Endodermal cell (in vitro differentiated cells): ENCODE results near the gene PLK4. TPM values are rescaled to one million over a fixed set of nuclear protein-coding genes. Genes with fewer than 3 reads are reported as not detected.

Source experiments
- DNase-seq: peaks from one replicate; pipeline ENCODE4 v3.0.0-alpha.2; 2017
- H3K27ac ChIP-seq: 2 replicates; pipeline ENCODE4 v1.5.1; 2013; ENCODE audit warnings: mild to moderate bottlenecking, low read depth, low read length, moderate library complexity
- H3K27me3 ChIP-seq: 2 replicates; pipeline ENCODE4 v1.6.1; 2013; ENCODE audit warnings: mild to moderate bottlenecking, low read length, moderate library complexity; ENCODE audit not compliant: insufficient read depth, control insufficient read depth, poor library complexity, severe bottlenecking
- H3K36me3 ChIP-seq: 2 replicates; pipeline ENCODE4 v1.7.0; 2013; ENCODE audit warnings: mild to moderate bottlenecking, low read length, moderate library complexity; ENCODE audit not compliant: control insufficient read depth, insufficient read depth
- H3K4me1 ChIP-seq: one replicate; pipeline ENCODE4 v1.7.0; 2013; ENCODE audit warnings: low read length; ENCODE audit not compliant: control insufficient read depth, insufficient read depth
- H3K4me3 ChIP-seq: 2 replicates; pipeline ENCODE4 v1.5.1; 2013; ENCODE audit warnings: mild to moderate bottlenecking, low read length, moderate library complexity
- H3K9ac ChIP-seq: 2 replicates; pipeline ENCODE4 v1.6.1; 2013; ENCODE audit warnings: mild to moderate bottlenecking, low read length, moderate library complexity; ENCODE audit not compliant: poor library complexity, severe bottlenecking; ENCODE audit errors: extremely low read depth
- H3K9me3 ChIP-seq: 2 replicates; pipeline ENCODE4 v1.6.1; 2013; ENCODE audit warnings: mild to moderate bottlenecking, low read length, moderate library complexity; ENCODE audit not compliant: control insufficient read depth
- H3K27ac Mint-ChIP-seq: 2 replicates; pipeline ENCODE4 v1.8.0; 2020; ENCODE audit warnings: mixed read lengths
- H3K27me3 Mint-ChIP-seq: 2 replicates; pipeline ENCODE4 v1.8.0; 2021; ENCODE audit warnings: mild to moderate bottlenecking, mixed read lengths; ENCODE audit not compliant: insufficient read depth
- H3K36me3 Mint-ChIP-seq: 2 replicates; pipeline ENCODE4 v1.8.0; 2020; ENCODE audit warnings: low read depth, mixed read lengths
- H3K4me1 Mint-ChIP-seq: 2 replicates; pipeline ENCODE4 v1.8.0; 2020; ENCODE audit warnings: mixed read lengths
- H3K4me3 Mint-ChIP-seq: 2 replicates; pipeline ENCODE4 v1.8.0; 2020; ENCODE audit warnings: mild to moderate bottlenecking, moderate library complexity, mixed read lengths
- H3K9me3 Mint-ChIP-seq: 2 replicates; pipeline ENCODE4 v1.8.0; 2020; ENCODE audit warnings: mild to moderate bottlenecking, mixed read lengths
- CTCF ChIP-seq: fragments of 200-600 bp; sonication (generic); conservative IDR thresholded peaks from 2 replicates; pipeline ENCODE4 v1.5.0; 2021; ENCODE audit warnings: antibody characterized with exemption, mild to moderate bottlenecking
- WGBS, 2 experiments: methylation state at CpG; one replicate each; pipeline versions ENCODE4 v1.1.5 to v1.1.7; 2013; ENCODE audit warnings: missing lambda C conversion rate in 2 of 2, mixed read lengths in 1 of 2; ENCODE audit not compliant: insufficient coverage in 1 of 2, insufficient read length in 1 of 2; 5-methylcytosine and 5-hydroxymethylcytosine counted together
- total RNA-seq, 2 donors: library from RNA; stranded (reverse); fragmentation: NEBNext Ultra II Directional in 1 of 2; extraction: Animal tissue kit (Norgen Biotek cat#: 25700) in 1 of 2; gene quantifications; 2 replicates in 1 of 2; 3 replicates in 1 of 2; pipeline ENCODE4 v1.2.1, GENCODE V29; 2021

The PLK4 gene
- total RNA-seq, 2 donors from 2014 or later, result 28.7 to 31.3 TPM

- Mint-ChIP-seq H3K4me3 (no peak overlapping the region), H3K4me1 (no peaks in the 10 kb centered on the region), H3K27me3 (no peaks in the 10 kb centered on the region), H3K27ac (no peak overlapping the region), H3K9me3 (no peaks in the 10 kb centered on the region), H3K36me3 (peaks cover 6% of the 10 kb centered on the region)
- Histone ChIP-seq H3K27me3 (no peaks in the 10 kb centered on the region), H3K9me3 (no peaks in the 10 kb centered on the region), H3K4me1 (no peaks in the 10 kb centered on the region), H3K27ac (no peak overlapping the region), H3K4me3 (no peak overlapping the region), H3K9ac (no peak overlapping the region), H3K36me3 (no peaks in the 10 kb centered on the region)
- TF ChIP-seq CTCF, result no peak
- no peak for DNase-seq
Observed at GRCh38 chr4:127870281-127870680, 10.4 kb upstream of the PLK4 start.

- H3K36me3 ChIP-seq, result no peaks in the 10 kb centered on the region
- H3K27ac Mint-ChIP-seq, result no peak overlapping the region
- no peak overlapping the region for H3K4me3 Mint-ChIP-seq
- no peak for DNase-seq
- H3K36me3 Mint-ChIP-seq, result peaks cover 8% of the 10 kb centered on the region
- H3K4me1 ChIP-seq, result no peaks in the 10 kb centered on the region
- no peaks in the 10 kb centered on the region for H3K27me3 Mint-ChIP-seq
- H3K27me3 ChIP-seq, result no peaks in the 10 kb centered on the region
- H3K27ac ChIP-seq, result no peak overlapping the region
- WGBS, 2 experiments, result 72% methylated on average over 3 of the region's 3 CpGs
- H3K4me1 Mint-ChIP-seq, result no peaks in the 10 kb centered on the region
- H3K9ac ChIP-seq, result no peak overlapping the region
- no peak for TF ChIP-seq CTCF
- H3K4me3 ChIP-seq, result no peak overlapping the region
- H3K9me3 ChIP-seq, result no peaks in the 10 kb centered on the region
- no peaks in the 10 kb centered on the region for H3K9me3 Mint-ChIP-seq
Observed at GRCh38 chr4:127870688-127871087, 10.0 kb upstream of the PLK4 start.

GRCh38 chr4:127875791-127876190, 4.9 kb upstream of the PLK4 start:
- Histone ChIP-seq H3K27ac (no peak overlapping the region), H3K36me3 (no peaks in the 10 kb centered on the region), H3K4me1 (no peaks in the 10 kb centered on the region), H3K9me3 (no peaks in the 10 kb centered on the region), H3K4me3 (no peak overlapping the region), H3K27me3 (no peaks in the 10 kb centered on the region), H3K9ac (no peak overlapping the region)
- no peak for TF ChIP-seq CTCF
- no peak overlapping the region for H3K4me3 Mint-ChIP-seq
- H3K27me3 Mint-ChIP-seq, result no peaks in the 10 kb centered on the region
- H3K4me1 Mint-ChIP-seq, result peaks cover 3% of the 10 kb centered on the region
- no peak overlapping the region for H3K27ac Mint-ChIP-seq
- no peak for DNase-seq
- peaks cover 8% of the 10 kb centered on the region for H3K36me3 Mint-ChIP-seq
- H3K9me3 Mint-ChIP-seq, result no peaks in the 10 kb centered on the region
